AG10803 (cell line): ENCODE measurements around the gene CRB3.
"Not testable (repeated sequence)": the region's sequence is repeated elsewhere in the genome, so short reads cannot be mapped to it uniquely, and the experiment has no call there.

Source experiments
- DNase-seq: peaks from one replicate; pipeline ENCODE4 v3.0.0; 2010; ENCODE audit warnings: low read depth
- H3K4me3 ChIP-seq: 2 replicates; pipeline ENCODE4 v1.5.1; 2011; ENCODE audit warnings: mild to moderate bottlenecking, low read length, control low read depth
- CTCF ChIP-seq: conservative IDR thresholded peaks from 2 replicates; pipeline ENCODE4 v1.5.1; 2011; ENCODE audit warnings: mild to moderate bottlenecking, low read length, control low read depth, inconsistent platforms

The CRB3 gene

GRCh38 chr19:6427131-6427530 is 36.9 kb upstream of the CRB3 start:
- no peak overlapping the region for H3K4me3 ChIP-seq
- DNase-seq, result no peak
- no peak for TF ChIP-seq CTCF

DNA sequence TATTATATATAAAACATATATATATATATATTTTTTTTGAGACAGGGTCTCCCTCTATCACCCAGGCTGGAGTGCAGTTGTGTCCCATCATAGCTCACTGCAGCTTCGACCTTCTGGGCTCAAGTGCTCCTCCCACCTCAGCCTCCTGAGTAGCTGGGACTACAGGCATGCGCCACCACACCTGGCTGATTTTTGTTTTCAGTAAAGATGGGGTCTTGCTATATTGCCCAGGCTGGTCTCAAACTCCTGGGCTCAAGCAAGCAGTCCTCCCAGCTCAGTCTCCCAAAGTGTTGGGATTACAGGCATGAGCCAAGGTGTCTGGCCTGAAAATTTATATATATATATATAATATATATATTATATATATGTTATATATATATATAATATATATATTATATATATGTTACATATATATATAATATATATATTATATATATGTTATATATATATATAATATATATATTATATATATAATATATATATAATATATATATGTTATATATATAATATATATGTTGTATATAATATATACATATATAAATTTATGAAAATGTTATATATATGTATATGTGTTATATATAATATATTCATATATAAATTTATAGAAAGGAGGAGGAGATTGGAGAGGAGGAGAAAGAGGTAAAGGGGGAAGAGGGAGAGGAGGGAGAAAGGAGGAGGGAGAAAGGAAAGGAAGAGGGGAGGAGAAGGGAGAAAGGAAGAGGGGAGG is 35.2 kb upstream of the CRB3 start:
- not testable (repeated sequence) for H3K4me3 ChIP-seq, DNase-seq

DNA sequence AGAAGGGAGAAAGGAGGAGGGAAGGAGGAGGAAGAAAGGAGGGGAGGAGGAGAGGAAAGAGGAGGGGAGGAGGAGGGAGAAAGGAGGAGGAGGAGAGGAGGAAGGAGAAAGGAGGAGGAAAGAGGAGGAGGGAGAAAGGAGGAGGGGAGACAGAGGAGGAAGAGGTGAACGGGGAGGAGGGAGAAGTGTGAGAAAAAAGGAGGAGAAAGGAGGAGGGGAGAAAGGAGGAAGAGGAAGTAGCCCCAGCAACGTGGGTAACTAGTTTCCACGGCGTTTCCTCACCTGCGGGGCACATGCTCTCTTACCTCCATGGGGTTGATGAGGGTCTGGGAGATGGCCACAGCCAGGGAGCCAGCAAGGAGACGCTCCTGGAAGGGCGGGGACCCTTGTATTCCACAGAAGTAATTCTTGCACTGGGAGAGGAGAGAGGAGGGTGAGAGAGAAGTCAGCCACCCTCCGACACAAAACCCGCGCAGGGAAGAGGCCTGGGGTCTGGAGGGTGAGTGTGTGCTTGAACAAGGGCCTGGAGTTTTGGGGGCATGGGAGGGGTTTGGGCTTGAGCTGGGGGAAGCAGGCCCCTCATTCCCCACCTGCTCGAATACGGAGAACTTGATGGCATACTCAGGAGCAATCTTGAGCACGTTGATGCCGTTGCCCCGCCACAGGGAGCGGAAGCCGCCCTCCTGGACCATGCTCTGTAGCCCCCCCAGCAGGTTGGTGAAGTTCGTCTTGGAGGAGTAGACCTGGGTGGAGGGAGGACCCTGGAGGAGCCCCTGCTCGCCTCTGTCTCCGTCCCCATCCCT is 34.5 kb upstream of the CRB3 start:
- no peak for TF ChIP-seq CTCF
- DNase-seq, result no peak

DNA sequence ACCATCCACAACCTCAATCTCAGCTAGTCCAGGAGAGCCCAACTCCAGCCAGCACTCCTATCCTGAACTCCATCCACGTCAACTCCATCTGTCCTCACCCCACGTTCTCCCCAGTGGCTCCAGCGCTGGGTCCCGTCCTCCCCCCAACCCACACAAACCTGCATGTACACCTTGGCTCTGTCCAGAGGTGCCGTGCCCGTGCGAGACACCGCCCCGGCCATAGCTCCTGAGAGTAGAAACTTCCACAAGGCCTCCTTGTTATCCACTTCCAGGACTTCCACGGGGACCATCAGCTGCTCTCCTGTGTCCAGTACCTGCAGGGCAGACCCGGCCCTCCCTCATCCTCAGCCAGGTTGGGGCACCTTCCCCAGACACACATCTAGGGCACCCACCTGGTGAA is 32.2 kb upstream of the CRB3 start:
- DNase-seq, result no peak
- no peak for TF ChIP-seq CTCF

More for the DNA sequence above, 34.5 kb upstream of the CRB3 start:
- H3K4me3 ChIP-seq, result no peak overlapping the region

DNA sequence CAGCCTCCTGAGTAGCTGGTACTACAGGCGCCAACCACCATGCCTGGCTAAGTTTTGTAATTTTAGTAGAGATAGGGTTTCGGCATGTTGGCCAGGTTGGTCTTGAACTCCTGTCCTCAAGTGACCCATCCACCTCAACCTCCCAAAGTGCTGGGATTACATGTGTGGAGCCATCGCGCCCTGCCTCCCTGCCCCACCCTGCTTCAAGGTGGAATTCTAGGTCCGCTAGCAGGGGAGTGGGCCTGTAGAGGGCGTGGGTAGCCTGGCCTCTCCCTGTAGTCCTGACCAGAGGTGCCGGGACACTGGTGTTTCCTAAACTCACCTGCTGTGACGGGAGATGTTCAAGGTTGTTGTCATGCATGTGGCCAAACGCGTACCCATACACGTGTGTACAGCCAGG is 30.9 kb upstream of the CRB3 start:
- DNase-seq, result no peak
- TF ChIP-seq CTCF, result no peak
- no peak overlapping the region for H3K4me3 ChIP-seq

More for the DNA sequence above, 32.2 kb upstream of the CRB3 start:
- no peak overlapping the region for H3K4me3 ChIP-seq

- H3K4me3 ChIP-seq, result no peak within 1 kb of the TSS
- no peak for TF ChIP-seq CTCF
- no peak for DNase-seq
These were observed 30.4 kb upstream of the CRB3 start, which contains the start of gene SLC25A41 for GRCh38 chr19:6433663-6434062. SLC25A41 (minus strand) TSS chr19:6433763; CDS start chr19:6433693, 70 bp downstream.

DNA sequence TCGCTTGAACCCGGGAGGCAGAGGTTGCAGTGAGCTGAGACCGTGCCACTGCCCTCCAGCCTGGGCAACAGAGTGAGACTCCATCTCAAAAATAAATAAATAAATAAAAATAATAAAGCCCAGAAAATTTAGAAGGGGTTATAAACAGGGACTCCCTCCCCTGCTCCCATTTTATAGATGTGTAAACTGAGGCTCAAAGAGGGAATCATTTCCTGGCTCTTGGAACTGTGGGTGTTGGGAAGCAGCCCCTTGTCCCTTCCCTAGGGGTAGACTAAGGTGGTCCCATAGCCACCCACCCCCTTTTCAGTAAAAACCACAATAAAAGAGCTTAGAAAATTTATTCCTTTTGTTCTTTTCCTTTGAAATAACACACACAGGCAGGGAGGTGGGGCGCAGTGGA is 24.3 kb upstream of the CRB3 start:
- H3K4me3 ChIP-seq, result no peak overlapping the region
- no peak for TF ChIP-seq CTCF
- no peak for DNase-seq
